Left lung (tissue), 10 donors: ENCODE results near the gene SLC1A7. TPM values are rescaled to one million over a fixed set of nuclear protein-coding genes. Genes with fewer than 3 reads are reported as not detected.
"Not testable (repeated sequence)": the region's sequence is repeated elsewhere in the genome, so short reads cannot be mapped to it uniquely, and the experiment has no call there.

ENCODE experiments used
- ATAC-seq: fragments of 200-7000 bp; cut with Tn5 transposase; one replicate; pipeline ENCODE4 v1.9.1; 2020; ENCODE audit warnings: moderate library complexity
- DNase-seq, 4 donors: peaks; one replicate each; pipeline ENCODE4 v3.0.0-alpha.2; 2013 to 2020
- H3K27ac ChIP-seq, 2 donors: fragments of 200-600 bp; sonication (generic) in 1 of 2; one replicate each; pipeline versions ENCODE4 v1.5.0 to v1.8.0; 2020 to 2021
- H3K27me3 ChIP-seq, 2 donors: fragments of 200-600 bp; sonication (generic) in 1 of 2; one replicate each; pipeline versions ENCODE4 v1.5.0 to v1.8.0; 2020 to 2021
- H3K36me3 ChIP-seq, 2 donors: fragments of 200-600 bp; sonication (generic) in 1 of 2; one replicate each; pipeline versions ENCODE4 v1.5.0 to v1.8.0; 2020 to 2021
- H3K4me1 ChIP-seq, 2 donors: fragments of 200-600 bp; one replicate each; pipeline ENCODE4 v1.8.0; 2021
- H3K4me3 ChIP-seq, 2 donors: fragments of 200-600 bp; sonication (generic) in 1 of 2; one replicate each; pipeline versions ENCODE4 v1.5.0 to v1.8.0; 2020 to 2021; ENCODE audit warnings: mild to moderate bottlenecking in 1 of 2
- H3K9me3 ChIP-seq, 2 donors: fragments of 200-600 bp; sonication (generic) in 1 of 2; one replicate each; pipeline versions ENCODE4 v1.5.0 to v1.8.0; 2020 to 2021
- CTCF ChIP-seq, 2 donors: fragments of 200-600 bp; sonication (generic) in 1 of 2; IDR thresholded peaks; one replicate each; pipeline versions ENCODE4 v1.5.0 to v1.8.0; 2021; ENCODE audit warnings: antibody characterized with exemption in 2 of 2
- intact Hi-C, 2 donors: fragments of 100-400 bp; cut with DNase I; formaldehyde crosslinking; loops; one replicate each; pipeline versions ENCODE4 v1.11.2 to v1.14.2; 2022
- polyA plus RNA-seq, 6 donors: library from polyadenylated mRNA; unstranded; fragments of 120-200 nt; gene quantifications; one replicate each; pipeline ENCODE4 v1.2.1, GENCODE V29; 2013; ENCODE audit not compliant: insufficient read length in 6 of 6
- total RNA-seq, 2 donors: library from RNA; stranded (reverse); fragmentation: NEBNext Ultra II Directional; extraction: Animal tissue kit (Norgen Biotek cat#: 25700); gene quantifications; one replicate each; pipeline ENCODE4 v1.2.1, GENCODE V29; 2021
- donor health status: DM: no; HTN: yes; CAD: no.
- donor health status: DM: no; HTN: no; CAD: no.

The SLC1A7 gene
- total and polyA plus RNA-seq, 8 donors: 0.38 to 1.2 (median 0.56) TPM

- no peaks in the 10 kb centered on the region for H3K27me3 ChIP-seq
- DNase-seq: no peak
- H3K4me1 ChIP-seq: peaks cover 5 to 13% of the 10 kb centered on the region in 2 donors
- no peak for ATAC-seq
- H3K9me3 ChIP-seq: no peaks in the 10 kb centered on the region
- no peak overlapping the region for H3K27ac ChIP-seq
- no peak overlapping the region for H3K4me3 ChIP-seq
- intact Hi-C loops: no loop called here
- no peak for TF ChIP-seq CTCF (IDR thresholded peaks at IDR 0.05)
- H3K36me3 ChIP-seq: no peaks in the 10 kb centered on the region
Observed at GRCh38 chr1:53186533-53186932, 44.1 kb upstream of the SLC1A7 start.

- H3K9me3 ChIP-seq, H3K4me3 ChIP-seq, H3K27me3 ChIP-seq, H3K27ac ChIP-seq, H3K36me3 ChIP-seq, intact Hi-C loops, ATAC-seq, DNase-seq: not testable (repeated sequence)
- TF ChIP-seq CTCF (IDR thresholded peaks at IDR 0.05): peak in 1 of 2 donors; percentile 35
- H3K4me1 ChIP-seq: peaks cover 5 to 13% of the 10 kb centered on the region in 2 donors
Observed at GRCh38 chr1:53185955-53186297, 43.5 kb upstream of the SLC1A7 start.

- H3K4me3 ChIP-seq: no peak overlapping the region
- peak overlapping the region; percentile 33 to 60 for H3K27ac ChIP-seq
- intact Hi-C loops: no loop called here
- H3K9me3 ChIP-seq: no peaks in the 10 kb centered on the region
- TF ChIP-seq CTCF (IDR thresholded peaks at IDR 0.05): no peak
- DNase-seq (peak in 3 of 4 donors; percentile 51 to 83 (median 68)), ATAC-seq (peak; percentile 60)
- H3K27me3 ChIP-seq: no peaks in the 10 kb centered on the region
- H3K4me1 ChIP-seq: peaks cover 5 to 13% of the 10 kb centered on the region in 2 donors
- no peaks in the 10 kb centered on the region for H3K36me3 ChIP-seq
Observed at GRCh38 chr1:53183095-53183990, 40.9 kb upstream of the SLC1A7 start.

- peaks cover 5 to 13% of the 10 kb centered on the region in 2 donors for H3K4me1 ChIP-seq
- H3K27me3 ChIP-seq: no peaks in the 10 kb centered on the region
- H3K27ac ChIP-seq: peak overlapping the region; percentile 33 to 60
- intact Hi-C loops: no loop called here
- H3K4me3 ChIP-seq: no peak overlapping the region
- no peak for DNase-seq
- ATAC-seq: no peak
- TF ChIP-seq CTCF (IDR thresholded peaks at IDR 0.05): no peak
- no peaks in the 10 kb centered on the region for H3K9me3 ChIP-seq
- H3K36me3 ChIP-seq: no peaks in the 10 kb centered on the region
Observed at GRCh38 chr1:53182716-53183094, 40.3 kb upstream of the SLC1A7 start.

- no peaks in the 10 kb centered on the region for H3K9me3 ChIP-seq
- H3K4me1 ChIP-seq: peaks cover 5 to 15% of the 10 kb centered on the region in 2 donors
- H3K27me3 ChIP-seq: no peaks in the 10 kb centered on the region
- peak overlapping the region; percentile 33 to 60 for H3K27ac ChIP-seq
- no peak overlapping the region for H3K4me3 ChIP-seq
- DNase-seq (peak in 3 of 4 donors; percentile 78 to 89 (median 80)), ATAC-seq (peak; percentile 75)
- no peaks in the 10 kb centered on the region for H3K36me3 ChIP-seq
- intact Hi-C loops: no loop called here
- peak; percentile 83 to 89 for TF ChIP-seq CTCF (IDR thresholded peaks at IDR 0.05)
Observed at GRCh38 chr1:53182111-53182593, 39.7 kb upstream of the SLC1A7 start.
